RWPE1 (cell line): ENCODE measurements around the gene RAC3.

Experiments
- CTCF ChIA-PET: fragments of 350-600 bp; sonication (Branson Sonifier 250); formaldehyde crosslinking; extraction: SDS; loops from one replicate; lab custom pipeline; 2021; lab: Yijun Ruan, JAX
- POLR2A ChIA-PET: fragments of 400-600 bp; formaldehyde crosslinking; extraction: SDS; loops from one replicate; lab custom pipeline; 2020; ENCODE audit warnings: antibody characterized with exemption; ENCODE audit not compliant: low non-redundant PET; lab: Yijun Ruan, JAX
- DNase-seq: peaks from one replicate; pipeline ENCODE4 v3.0.0; 2012; ENCODE audit warnings: low spot score
- H3K27ac ChIP-seq: fragments of 450-650 bp; 2 replicates; pipeline ENCODE4 v1.5.1; 2017
- CTCF ChIP-seq: fragments of 450-650 bp; conservative IDR thresholded peaks from 2 replicates; pipeline ENCODE4 v1.5.1; 2017; ENCODE audit warnings: low read depth, mild to moderate bottlenecking

RAC3 gene

GRCh38 chr17:82030470-82031302, 792 bp upstream of the RAC3 start:
- POLR2A ChIA-PET = interaction anchor here (0.6 kb wide), 1 partner anchor 8 kb away, joined by 3 read pairs; the partner anchor contains the start of genes CENPX and LRRC45
- CTCF ChIA-PET = interaction anchor here (0.6 to 3.1 kb wide), 39 partner anchors 10 to 365 kb away, joined by 3 to 24 read pairs (median 4); partner anchors contain the start of genes CENPX, FASN, PCYT2 and PYCR1
- peak overlapping the region; percentile 82 for H3K27ac ChIP-seq
- peak; percentile 74 for DNase-seq
- peak; percentile 92 for TF ChIP-seq CTCF

GRCh38 chr17:82031885-82032627, 578 bp downstream of the RAC3 start:
- H3K27ac ChIP-seq = peak overlapping the region; percentile 82
- CTCF ChIA-PET = interaction anchor here (0.5 to 2.9 kb wide), 3 partner anchors 11 to 153 kb away, joined by 3 to 22 read pairs (median 4); partner anchors contain the start of gene CENPX
- POLR2A ChIA-PET = no interaction called here
- DNase-seq = peak; percentile 53
- no peak for TF ChIP-seq CTCF

GRCh38 chr17:82033359-82034085, 2.0 kb downstream of the RAC3 start:
- peak overlapping the region; percentile 82 for H3K27ac ChIP-seq
- CTCF ChIA-PET = no interaction called here
- no peak for TF ChIP-seq CTCF
- DNase-seq = no peak
- POLR2A ChIA-PET = interaction anchor here (0.9 kb wide), 1 partner anchor 17 kb away, joined by 3 read pairs; no protein-coding TSS in a partner anchor

- ChIA-PET POLR2A (interaction anchor here (0.9 kb wide), 1 partner anchor 16 kb away, joined by 3 read pairs; no protein-coding TSS in a partner anchor), CTCF (no interaction called here)
- peak overlapping the region; percentile 82 for H3K27ac ChIP-seq
- TF ChIP-seq CTCF = no peak
- DNase-seq = no peak
Measured at GRCh38 chr17:82034371-82035011, 3.0 kb downstream of the RAC3 start.

GRCh38 chr17:82035488-82035887, 4.0 kb downstream of the RAC3 start:
- CTCF ChIA-PET = no interaction called here

More at GRCh38 chr17:82035488-82035887, 4.0 kb downstream of the RAC3 start:
- H3K27ac ChIP-seq = peak overlapping the region; percentile 89
- TF ChIP-seq CTCF = no peak
- POLR2A ChIA-PET = no interaction called here
- DNase-seq = no peak
